Measurements from ENCODE around the gene TELO2.
A peak's percentile ranks its signal among the peaks of the same experiment; 100 is the strongest.

TELO2 gene

DNA sequence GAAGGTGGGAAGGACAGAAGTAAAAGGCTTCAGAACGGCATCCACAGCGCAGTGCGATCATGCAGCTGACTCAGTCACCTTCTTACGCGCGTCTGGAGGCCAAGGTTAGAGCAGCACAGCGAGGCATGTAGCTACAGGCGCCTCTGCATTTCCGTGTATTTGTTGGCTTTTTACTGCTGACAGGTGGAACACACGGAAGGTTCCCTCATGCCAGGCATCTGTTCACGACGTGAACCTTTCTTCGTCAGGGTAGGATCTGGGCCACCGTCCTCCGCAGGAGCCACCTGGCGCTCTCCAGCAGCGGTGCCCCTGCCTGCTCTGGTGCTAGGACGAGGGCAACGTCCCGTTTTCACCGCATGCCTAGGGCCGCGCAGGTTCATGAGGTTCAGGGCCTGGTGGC, 55.6 kb downstream of the TELO2 start:
- peak overlapping the region; percentile 42 for H3K27ac Mint-ChIP-seq
- peaks cover 40% of the 10 kb centered on the region for H3K4me1 Mint-ChIP-seq
- peaks cover 8% of the 10 kb centered on the region for H3K36me3 Mint-ChIP-seq (ENCODE audit: low read depth)
- no peak for ATAC-seq
- H3K9me3 Mint-ChIP-seq: no peaks in the 10 kb centered on the region
- no peak for DNase-seq
- no peaks in the 10 kb centered on the region for H3K27me3 Mint-ChIP-seq
- no peak overlapping the region for H3K4me3 Mint-ChIP-seq

DNA sequence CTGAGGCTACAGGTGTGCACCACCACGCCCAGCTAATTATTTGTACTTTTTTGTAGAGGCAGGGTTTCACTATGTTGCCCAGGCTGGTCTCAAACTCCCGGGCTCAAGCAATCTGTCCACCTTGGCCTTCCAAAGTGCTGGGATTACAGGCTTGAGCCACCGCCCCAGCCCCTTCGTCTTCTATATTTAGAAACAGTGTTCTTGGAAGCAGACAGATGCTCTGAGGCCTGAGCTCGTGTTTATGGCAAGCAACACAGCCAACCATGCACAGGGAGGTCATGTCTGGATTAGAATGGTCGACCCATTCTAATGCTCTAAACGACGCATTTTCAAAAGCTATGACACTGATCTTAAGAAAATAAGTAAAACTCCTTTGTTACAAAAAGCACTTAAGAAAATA, 56.9 kb downstream of the TELO2 start:
- Mint-ChIP-seq H3K27ac (no peak overlapping the region), H3K9me3 (no peaks in the 10 kb centered on the region), H3K4me1 (peaks cover 27% of the 10 kb centered on the region), H3K27me3 (no peaks in the 10 kb centered on the region), H3K4me3 (no peak overlapping the region), H3K36me3 (ENCODE audit: low read depth) (peaks cover 11% of the 10 kb centered on the region)
- ATAC-seq: no peak
- DNase-seq: no peak

DNA sequence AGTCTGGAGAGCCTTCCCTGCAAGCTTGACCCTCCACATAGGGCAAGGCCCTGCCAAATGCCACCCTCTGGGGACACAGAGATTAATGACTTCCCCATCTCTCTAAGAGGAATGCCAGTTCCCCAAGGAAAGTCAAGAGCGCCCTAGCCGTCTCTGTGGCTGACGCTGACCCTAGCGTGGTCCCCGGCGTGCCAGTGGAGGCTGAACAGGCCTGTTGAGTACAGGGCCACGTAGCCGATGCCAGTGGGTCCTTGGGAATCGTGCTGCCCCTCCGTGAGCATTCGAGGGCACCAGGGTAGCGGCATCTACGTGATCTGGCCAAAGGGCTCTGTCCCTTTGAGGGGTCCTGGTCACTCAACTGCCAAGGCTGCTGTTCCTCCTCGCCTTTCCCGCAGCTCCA, 57.5 kb downstream of the TELO2 start:
- Mint-ChIP-seq H3K9me3 (no peaks in the 10 kb centered on the region), H3K4me3 (no peak overlapping the region), H3K27me3 (no peaks in the 10 kb centered on the region), H3K27ac (no peak overlapping the region), H3K4me1 (peaks cover 20% of the 10 kb centered on the region), H3K36me3 (ENCODE audit: low read depth) (peaks cover 11% of the 10 kb centered on the region)
- ATAC-seq: no peak
- no peak for DNase-seq

- no peaks in the 10 kb centered on the region for H3K27me3 Mint-ChIP-seq
- DNase-seq (no peak), ATAC-seq (no peak)
- no peaks in the 10 kb centered on the region for H3K9me3 Mint-ChIP-seq
- peaks cover 11% of the 10 kb centered on the region for H3K36me3 Mint-ChIP-seq (ENCODE audit: low read depth)
- peaks cover 17% of the 10 kb centered on the region for H3K4me1 Mint-ChIP-seq
- no peak overlapping the region for H3K4me3 Mint-ChIP-seq
- H3K27ac Mint-ChIP-seq: no peak overlapping the region
These were observed 58.0 kb downstream of the TELO2 start for GRCh38 chr16:1551166-1551565.

- ATAC-seq (no peak), DNase-seq (no peak)
- Mint-ChIP-seq H3K27me3 (no peaks in the 10 kb centered on the region), H3K9me3 (no peaks in the 10 kb centered on the region), H3K4me3 (no peak overlapping the region), H3K27ac (no peak overlapping the region), H3K4me1 (peaks cover 10% of the 10 kb centered on the region), H3K36me3 (ENCODE audit: low read depth) (peaks cover 13% of the 10 kb centered on the region)
These were observed 59.0 kb downstream of the TELO2 start for GRCh38 chr16:1552129-1552528.

- no peak overlapping the region for H3K4me3 Mint-ChIP-seq
- no peaks in the 10 kb centered on the region for H3K9me3 Mint-ChIP-seq
- no peaks in the 10 kb centered on the region for H3K27me3 Mint-ChIP-seq
- DNase-seq (no peak), ATAC-seq (no peak)
- peaks cover 4% of the 10 kb centered on the region for H3K4me1 Mint-ChIP-seq
- H3K27ac Mint-ChIP-seq: peak overlapping the region; percentile 7
- peaks cover 10% of the 10 kb centered on the region for H3K36me3 Mint-ChIP-seq (ENCODE audit: low read depth)
These were observed 61.0 kb downstream of the TELO2 start for GRCh38 chr16:1553946-1554825.

GRCh38 chr16:1554826-1555445, 61.8 kb downstream of the TELO2 start:
- peaks cover 11% of the 10 kb centered on the region for H3K4me1 Mint-ChIP-seq
- DNase-seq (no peak), ATAC-seq (no peak)
- no peaks in the 10 kb centered on the region for H3K27me3 Mint-ChIP-seq
- H3K9me3 Mint-ChIP-seq: no peaks in the 10 kb centered on the region
- H3K4me3 Mint-ChIP-seq: no peak overlapping the region
- peaks cover 9% of the 10 kb centered on the region for H3K36me3 Mint-ChIP-seq (ENCODE audit: low read depth)
- H3K27ac Mint-ChIP-seq: no peak overlapping the region

GRCh38 chr16:1556254-1556653, 63.1 kb downstream of the TELO2 start:
- H3K4me1 Mint-ChIP-seq: peaks cover 24% of the 10 kb centered on the region
- peaks cover 9% of the 10 kb centered on the region for H3K36me3 Mint-ChIP-seq (ENCODE audit: low read depth)
- H3K9me3 Mint-ChIP-seq: no peaks in the 10 kb centered on the region
- ATAC-seq: no peak
- no peak overlapping the region for H3K4me3 Mint-ChIP-seq
- H3K27me3 Mint-ChIP-seq: no peaks in the 10 kb centered on the region
- H3K27ac Mint-ChIP-seq: no peak overlapping the region
- no peak for DNase-seq

DNA sequence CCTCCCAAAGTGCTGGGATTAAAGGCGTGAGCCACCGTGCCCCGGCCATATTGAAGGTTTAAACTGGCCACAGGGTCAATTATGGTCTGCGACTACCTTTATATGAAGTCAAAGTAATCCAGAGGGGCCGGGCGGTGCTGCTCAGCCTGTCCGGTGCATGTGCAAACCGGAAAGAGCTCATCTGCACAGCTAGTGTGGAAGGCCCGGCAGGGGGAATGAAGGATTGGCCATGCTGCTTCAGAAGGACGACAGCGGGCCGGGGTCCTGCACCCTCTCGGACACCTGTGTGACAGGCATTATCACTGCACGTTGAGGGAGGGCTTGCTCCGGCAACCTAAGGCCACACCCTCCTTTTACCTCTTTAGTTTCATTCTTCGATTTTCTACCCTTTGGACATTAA, 63.9 kb downstream of the TELO2 start:
- H3K4me1 Mint-ChIP-seq: peaks cover 31% of the 10 kb centered on the region
- no peak for DNase-seq
- no peak for ATAC-seq
- H3K4me3 Mint-ChIP-seq: no peak overlapping the region
- peaks cover 9% of the 10 kb centered on the region for H3K36me3 Mint-ChIP-seq (ENCODE audit: low read depth)
- no peaks in the 10 kb centered on the region for H3K27me3 Mint-ChIP-seq
- H3K9me3 Mint-ChIP-seq: no peaks in the 10 kb centered on the region
- no peak overlapping the region for H3K27ac Mint-ChIP-seq

- peaks cover 31% of the 10 kb centered on the region for H3K4me1 Mint-ChIP-seq
- H3K4me3 Mint-ChIP-seq: no peak overlapping the region
- H3K9me3 Mint-ChIP-seq: no peaks in the 10 kb centered on the region
- no peak overlapping the region for H3K27ac Mint-ChIP-seq
- H3K27me3 Mint-ChIP-seq: no peaks in the 10 kb centered on the region
- H3K36me3 Mint-ChIP-seq (ENCODE audit: low read depth): peaks cover 9% of the 10 kb centered on the region
- ATAC-seq (no peak), DNase-seq (no peak)
These were observed 64.4 kb downstream of the TELO2 start for GRCh38 chr16:1557576-1557975.

- H3K36me3 Mint-ChIP-seq (ENCODE audit: low read depth): peaks cover 9% of the 10 kb centered on the region
- H3K27me3 Mint-ChIP-seq: no peaks in the 10 kb centered on the region
- peak; percentile 70 for ATAC-seq
These were observed 66.4 kb downstream of the TELO2 start for GRCh38 chr16:1559446-1559975.

More at GRCh38 chr16:1559446-1559975, 66.4 kb downstream of the TELO2 start:
- Mint-ChIP-seq H3K4me3 (no peak overlapping the region), H3K4me1 (peaks cover 31% of the 10 kb centered on the region), H3K9me3 (no peaks in the 10 kb centered on the region), H3K27ac (peak overlapping the region; percentile 7)
- no peak for DNase-seq
